ENCODE measurements around the gene FBRSL1. TPM values are rescaled to one million over a fixed set of nuclear protein-coding genes. Genes with fewer than 3 reads are reported as not detected.

The FBRSL1 gene
- total and polyA plus RNA-seq, 11 donors: 23.0 to 88.2 (median 40.0) TPM

DNA sequence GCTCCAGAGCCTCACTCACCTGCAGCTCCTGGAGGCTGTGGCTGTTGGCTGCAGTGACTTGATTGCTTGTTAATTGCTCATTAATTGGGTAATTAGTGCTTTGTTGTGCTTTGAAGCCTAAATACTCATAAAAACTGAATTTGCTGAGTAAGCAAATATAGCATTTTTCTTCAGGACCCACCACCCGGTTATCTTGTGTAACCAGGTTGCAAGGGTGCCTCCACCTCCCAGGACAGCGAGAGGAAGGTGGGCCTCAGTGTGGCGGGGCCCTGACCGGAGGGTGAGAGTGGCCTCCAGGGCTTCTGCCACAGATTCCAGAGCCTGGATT is 48.7 kb downstream of the FBRSL1 start:
- intact Hi-C loops (cut with DNase I): no loop called here

DNA sequence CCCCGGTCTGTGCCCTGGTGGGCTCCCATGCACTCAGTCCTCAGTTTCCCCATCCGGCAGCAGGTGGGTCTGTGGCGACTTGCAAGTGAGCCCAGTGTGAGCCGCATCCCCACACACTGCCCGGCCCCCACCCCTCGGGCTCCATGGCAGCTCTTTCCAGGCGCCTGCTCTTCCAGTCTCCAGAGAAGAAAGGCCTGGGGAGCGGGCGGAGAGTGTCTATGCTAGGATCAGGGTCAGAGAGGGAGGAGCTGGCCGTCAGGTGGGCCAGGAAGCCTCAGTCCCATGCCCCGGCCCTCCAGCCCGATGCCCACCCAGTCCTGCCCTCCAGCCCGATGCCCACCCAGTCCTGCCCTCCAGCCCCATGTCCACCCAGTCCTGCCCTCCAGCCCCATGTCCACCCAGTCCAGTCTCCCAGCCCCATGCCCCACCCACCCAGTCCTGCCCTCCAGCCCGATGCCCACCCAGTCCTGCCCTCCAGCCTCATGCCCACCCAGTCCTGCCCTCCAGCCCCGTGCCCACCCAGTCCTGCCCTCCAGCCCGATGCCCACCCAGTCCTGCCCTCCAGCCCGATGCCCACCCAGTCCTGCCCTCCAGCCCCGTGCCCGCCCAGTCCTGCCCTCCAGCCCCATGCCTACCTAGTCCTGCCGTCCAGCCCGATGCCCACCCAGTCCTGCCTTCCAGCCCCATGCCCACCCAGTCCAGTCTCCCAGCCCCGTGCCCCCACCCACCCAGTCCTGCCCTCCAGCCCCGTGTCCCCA is 49.2 kb downstream of the FBRSL1 start:
- Histone ChIP-seq H3K36me3 (peaks cover 0 to 9% (median 0%) of the 10 kb centered on the region in 9 donors), H3K4me3 (no peak overlapping the region), H3K27me3 (no peaks in the 10 kb centered on the region), H3K9me3 (no peaks in the 10 kb centered on the region), H3K27ac (no peak overlapping the region), H3K4me1 (no peaks in the 10 kb centered on the region)
- DNase-seq: no peak
- ATAC-seq: no peak
- intact Hi-C loops (cut with DNase I): no loop called here
- TF ChIP-seq, protein P1, sequence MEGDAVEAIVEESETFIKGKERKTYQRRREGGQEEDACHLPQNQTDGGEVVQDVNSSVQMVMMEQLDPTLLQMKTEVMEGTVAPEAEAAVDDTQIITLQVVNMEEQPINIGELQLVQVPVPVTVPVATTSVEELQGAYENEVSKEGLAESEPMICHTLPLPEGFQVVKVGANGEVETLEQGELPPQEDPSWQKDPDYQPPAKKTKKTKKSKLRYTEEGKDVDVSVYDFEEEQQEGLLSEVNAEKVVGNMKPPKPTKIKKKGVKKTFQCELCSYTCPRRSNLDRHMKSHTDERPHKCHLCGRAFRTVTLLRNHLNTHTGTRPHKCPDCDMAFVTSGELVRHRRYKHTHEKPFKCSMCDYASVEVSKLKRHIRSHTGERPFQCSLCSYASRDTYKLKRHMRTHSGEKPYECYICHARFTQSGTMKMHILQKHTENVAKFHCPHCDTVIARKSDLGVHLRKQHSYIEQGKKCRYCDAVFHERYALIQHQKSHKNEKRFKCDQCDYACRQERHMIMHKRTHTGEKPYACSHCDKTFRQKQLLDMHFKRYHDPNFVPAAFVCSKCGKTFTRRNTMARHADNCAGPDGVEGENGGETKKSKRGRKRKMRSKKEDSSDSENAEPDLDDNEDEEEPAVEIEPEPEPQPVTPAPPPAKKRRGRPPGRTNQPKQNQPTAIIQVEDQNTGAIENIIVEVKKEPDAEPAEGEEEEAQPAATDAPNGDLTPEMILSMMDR (IDR thresholded peaks at IDR 0.05): no peak
- no peak for TF ChIP-seq POLR2A (IDR thresholded peaks at IDR 0.05)
- WGBS, 4 donors: 94 to 96% (median 95%) methylated on average over 15 to 23 of the region's 23 CpGs

More for the DNA sequence above, 48.7 kb downstream of the FBRSL1 start:
- Histone ChIP-seq H3K4me3 (no peak overlapping the region), H3K4me1 (no peaks in the 10 kb centered on the region), H3K27me3 (no peaks in the 10 kb centered on the region), H3K9me3 (no peaks in the 10 kb centered on the region), H3K27ac (no peak overlapping the region), H3K36me3 (peaks cover 0 to 5% (median 0%) of the 10 kb centered on the region in 9 donors)
- DNase-seq: no peak
- TF ChIP-seq, protein P1 (IDR thresholded peaks at IDR 0.05): no peak
- TF ChIP-seq POLR2A (IDR thresholded peaks at IDR 0.05): no peak
- no peak for ATAC-seq
- WGBS, 4 donors: 95 to 100% (median 97%) methylated on average over 4 of the region's 4 CpGs

DNA sequence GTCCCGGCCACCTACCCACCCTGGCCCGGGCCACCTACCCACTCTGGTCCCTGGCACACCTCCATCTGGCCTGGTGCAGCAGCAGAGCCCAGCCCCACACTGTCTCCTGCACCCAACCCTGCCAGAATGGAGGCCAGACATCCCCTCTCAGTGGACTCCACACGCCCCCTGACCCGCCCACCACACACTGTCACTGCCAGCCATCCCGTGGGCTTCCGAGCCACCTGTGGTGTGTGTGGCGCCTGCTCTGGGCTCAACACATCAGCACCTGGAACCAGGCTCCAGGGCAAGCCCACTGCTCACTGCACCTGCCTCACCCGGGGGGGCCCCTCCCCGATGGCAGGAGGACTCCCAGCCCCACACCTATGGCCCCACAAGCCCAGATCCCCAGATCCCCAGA is 50.5 kb downstream of the FBRSL1 start:
- 89 to 100% (median 94%) methylated on average over 3 to 9 of the region's 9 CpGs for WGBS, 4 donors
- Histone ChIP-seq H3K4me3 (no peak overlapping the region), H3K27me3 (no peaks in the 10 kb centered on the region), H3K27ac (no peak overlapping the region), H3K36me3 (peaks cover 0 to 9% (median 0%) of the 10 kb centered on the region in 9 donors), H3K9me3 (no peaks in the 10 kb centered on the region), H3K4me1 (no peaks in the 10 kb centered on the region)
- intact Hi-C loops (cut with DNase I): no loop called here
- DNase-seq (no peak), ATAC-seq (no peak)
- TF ChIP-seq, protein P1 (IDR thresholded peaks at IDR 0.05): no peak
- TF ChIP-seq POLR2A (IDR thresholded peaks at IDR 0.05): no peak

DNA sequence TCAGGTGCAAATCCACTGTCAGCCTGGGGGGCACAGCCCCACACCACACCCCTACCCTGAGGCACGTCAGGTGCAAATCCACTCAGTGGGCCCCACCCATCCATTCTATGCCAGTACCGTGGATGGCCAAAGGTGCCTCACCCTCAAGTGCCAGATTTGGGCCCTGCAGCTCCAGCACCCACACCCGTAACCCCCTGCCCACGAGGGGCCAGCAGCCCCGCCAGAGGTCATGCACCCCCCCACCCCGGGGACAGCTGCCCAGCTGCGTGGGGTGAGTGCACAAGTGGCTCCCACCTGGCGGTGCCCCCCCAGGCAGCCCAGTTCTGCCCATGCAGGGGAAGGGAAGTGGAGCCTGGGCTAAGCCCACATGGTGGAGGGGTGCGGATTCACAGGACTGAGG is 51.2 kb downstream of the FBRSL1 start:
- ATAC-seq: peak in 1 of 4 donors; percentile 5
- intact Hi-C loops (cut with DNase I): no loop called here
- no peak for DNase-seq

More for the DNA sequence above, 51.2 kb downstream of the FBRSL1 start:
- no peaks in the 10 kb centered on the region for H3K9me3 ChIP-seq
- no peak overlapping the region for H3K4me3 ChIP-seq
- TF ChIP-seq POLR2A (IDR thresholded peaks at IDR 0.05): no peak
- TF ChIP-seq, protein P1 (IDR thresholded peaks at IDR 0.05): no peak
- 87 to 100% (median 95%) methylated on average over 1 to 9 of the region's 9 CpGs for WGBS, 4 donors
- no peaks in the 10 kb centered on the region for H3K4me1 ChIP-seq
- no peaks in the 10 kb centered on the region for H3K27me3 ChIP-seq
- H3K36me3 ChIP-seq: peaks cover 0 to 9% (median 0%) of the 10 kb centered on the region in 9 donors
- no peak overlapping the region for H3K27ac ChIP-seq

All from heart left ventricle (tissue), 16 donors.